ENCODE data around the gene SENP1.

SENP1 gene

GRCh38 chr12:48067250-48067938 is 38.5 kb downstream of the SENP1 start:
- no peak for DNase-seq (ENCODE audit: low spot score)

- no peak for DNase-seq (ENCODE audit: low spot score)
These were observed 40.8 kb downstream of the SENP1 start for GRCh38 chr12:48065041-48065440.

- no peak for DNase-seq (ENCODE audit: low spot score)
These were observed 42.3 kb downstream of the SENP1 start for GRCh38 chr12:48063530-48063929.

GRCh38 chr12:48061938-48062719 is 43.8 kb downstream of the SENP1 start:
- no peak for DNase-seq (ENCODE audit: low spot score)

- no peak for DNase-seq (ENCODE audit: low spot score)
These were observed 45.4 kb downstream of the SENP1 start for GRCh38 chr12:48060474-48060873.

- no peak for DNase-seq (ENCODE audit: low spot score)
These were observed 47.1 kb downstream of the SENP1 start for GRCh38 chr12:48058771-48059170.

- DNase-seq (ENCODE audit: low spot score), result no peak
These were observed 50.7 kb downstream of the SENP1 start for GRCh38 chr12:48054955-48055821.

GRCh38 chr12:48053883-48054282 is 52.0 kb downstream of the SENP1 start:
- no peak for DNase-seq (ENCODE audit: low spot score)

- no peak for DNase-seq (ENCODE audit: low spot score)
These were observed 52.8 kb downstream of the SENP1 start for GRCh38 chr12:48053122-48053521.

GRCh38 chr12:48051681-48052080 is 54.2 kb downstream of the SENP1 start:
- no peak for DNase-seq (ENCODE audit: low spot score)

- no peak for DNase-seq (ENCODE audit: low spot score)
These were observed 55.7 kb downstream of the SENP1 start for GRCh38 chr12:48050174-48050573.

GRCh38 chr12:48045965-48046518 is 59.8 kb downstream of the SENP1 start:
- DNase-seq (ENCODE audit: low spot score), result no peak

GRCh38 chr12:48045061-48045846 is 60.6 kb downstream of the SENP1 start:
- no peak for DNase-seq (ENCODE audit: low spot score)

- no peak for DNase-seq (ENCODE audit: low spot score)
These were observed 61.5 kb downstream of the SENP1 start for GRCh38 chr12:48044396-48044795.

- DNase-seq (ENCODE audit: low spot score), result no peak
These were observed 62.1 kb downstream of the SENP1 start for GRCh38 chr12:48043771-48044170.

GRCh38 chr12:48041591-48042423 is 64.1 kb downstream of the SENP1 start:
- DNase-seq (ENCODE audit: low spot score), result no peak

- no peak for DNase-seq (ENCODE audit: low spot score)
These were observed 65.5 kb downstream of the SENP1 start for GRCh38 chr12:48040354-48040753.

GRCh38 chr12:48039151-48039550 is 66.7 kb downstream of the SENP1 start:
- no peak for DNase-seq (ENCODE audit: low spot score)

GRCh38 chr12:48038085-48038484 is 67.8 kb downstream of the SENP1 start:
- no peak for DNase-seq (ENCODE audit: low spot score)

GRCh38 chr12:48037267-48037915 is 68.5 kb downstream of the SENP1 start:
- DNase-seq (ENCODE audit: low spot score), result no peak
